T-cell (primary cell): ENCODE measurements around the gene EIF3I. TPM values are rescaled to one million over a fixed set of nuclear protein-coding genes. Genes with fewer than 3 reads are reported as not detected.
A peak's percentile ranks its signal among the peaks of the same experiment; 100 is the strongest.

ENCODE experiments used
- ATAC-seq, 4 experiments: fragments of 200-7000 bp in 3 of 4; fragments of 150-1000 bp in 1 of 4; cut with Tn5 transposase; replicated peaks in 1 of 4; 1 replicate in 3 of 4; 2 replicates in 1 of 4; pipeline ENCODE4 v1.10.0; 2021; ENCODE audit warnings: moderate library complexity in 3 of 4, mild to moderate bottlenecking in 2 of 4, moderate number of reproducible peaks in 1 of 4
- CTCF ChIA-PET, 2 donors: fragments of 300-600 bp; sonication (Branson Sonifier 250); formaldehyde crosslinking; loops; one replicate each; lab custom pipeline; 2022; ENCODE audit warnings: antibody characterized with exemption in 2 of 2; lab: Charles Lee
- POLR2A ChIA-PET, 2 donors: fragments of 300-600 bp; sonication (Branson Sonifier 250); formaldehyde crosslinking; loops; one replicate each; lab custom pipeline; 2022; ENCODE audit warnings: antibody characterized with exemption in 2 of 2; lab: Charles Lee
- DNase-seq, 35 experiments: peaks; one replicate each; pipeline versions ENCODE4 v3.0.0 to v3.0.0-alpha.2; 2013 to 2023
- H3K27ac ChIP-seq: one replicate; pipeline ENCODE4 v1.5.1; 2013; ENCODE audit warnings: low read length
- H3K27me3 ChIP-seq, 2 experiments: replicated peaks in 1 of 2; 1 replicate in 1 of 2; 2 replicates in 1 of 2; pipeline versions ENCODE4 v1.6.1 to v1.7.0; 2013; ENCODE audit warnings: low read length in 1 of 2, mixed read lengths in 1 of 2; ENCODE audit not compliant: control insufficient read depth in 2 of 2, insufficient read depth in 2 of 2; ENCODE audit errors: extremely low read depth in 1 of 2
- H3K36me3 ChIP-seq, 2 donors: 1 replicate in 1 of 2; 2 replicates in 1 of 2; pipeline versions ENCODE4 v1.6.1 to v1.7.0; 2013; ENCODE audit warnings: low read length in 1 of 2; ENCODE audit not compliant: control insufficient read depth in 2 of 2, insufficient read depth in 1 of 2; ENCODE audit errors: extremely low read depth in 1 of 2
- H3K4me1 ChIP-seq, 2 experiments: 1 replicate in 1 of 2; 2 replicates in 1 of 2; pipeline versions ENCODE4 v1.6.1 to v1.7.0; 2013; ENCODE audit warnings: low read length in 2 of 2, mixed read lengths in 1 of 2; ENCODE audit not compliant: insufficient read depth in 2 of 2, control insufficient read depth in 1 of 2; ENCODE audit errors: extremely low read depth in 1 of 2
- H3K4me3 ChIP-seq, 2 donors: 1 replicate in 1 of 2; 2 replicates in 1 of 2; pipeline versions ENCODE4 v1.5.1 to v1.7.0; 2013; ENCODE audit warnings: mild to moderate bottlenecking in 2 of 2, low read length in 1 of 2, moderate library complexity in 1 of 2; ENCODE audit not compliant: control insufficient read depth in 1 of 2; ENCODE audit errors: extremely low read depth in 1 of 2
- H3K9me3 ChIP-seq: 2 replicates; pipeline ENCODE4 v1.7.0; 2013
- H3K27ac Mint-ChIP-seq, 2 donors: one replicate each; pipeline ENCODE4 v1.8.0; 2020 to 2021; ENCODE audit warnings: mild to moderate bottlenecking in 2 of 2, mixed read lengths in 2 of 2
- H3K27me3 Mint-ChIP-seq, 2 donors: one replicate each; pipeline ENCODE4 v1.8.0; 2021 to 2022; ENCODE audit warnings: mixed read lengths in 2 of 2
- H3K36me3 Mint-ChIP-seq: one replicate; pipeline ENCODE4 v1.8.0; 2021; ENCODE audit warnings: mixed read lengths
- H3K4me1 Mint-ChIP-seq, 3 donors: one replicate each; pipeline ENCODE4 v1.8.0; 2020 to 2022; ENCODE audit warnings: mixed read lengths in 3 of 3, mild to moderate bottlenecking in 1 of 3
- H3K4me3 Mint-ChIP-seq, 3 donors: one replicate each; pipeline ENCODE4 v1.8.0; 2020 to 2022; ENCODE audit warnings: mild to moderate bottlenecking in 3 of 3, mixed read lengths in 3 of 3, moderate library complexity in 3 of 3
- H3K9me3 Mint-ChIP-seq, 3 donors: one replicate each; pipeline ENCODE4 v1.8.0; 2020 to 2022; ENCODE audit warnings: mixed read lengths in 3 of 3
- WGBS: methylation state at CpG from one replicate; pipeline ENCODE4 v1.1.5; 2013; ENCODE audit warnings: missing lambda C conversion rate; ENCODE audit not compliant: insufficient coverage; 5-methylcytosine and 5-hydroxymethylcytosine counted together
- total RNA-seq, 35 experiments: library from RNA in 6 of 35; stranded (reverse) in 6 of 35; fragments of 120-200 nt in 1 of 35; gene quantifications; one replicate each; pipeline versions ENCODE4 v1.2.1 to v1.2.4 and lab custom pipeline; 2013 to 2026

The EIF3I gene
- total RNA-seq, 5 donors from 2014 or later (not counting 1 experiment from before 2014, with no cell fraction given): 94.9 to 117 (median 98.4) TPM

DNA sequence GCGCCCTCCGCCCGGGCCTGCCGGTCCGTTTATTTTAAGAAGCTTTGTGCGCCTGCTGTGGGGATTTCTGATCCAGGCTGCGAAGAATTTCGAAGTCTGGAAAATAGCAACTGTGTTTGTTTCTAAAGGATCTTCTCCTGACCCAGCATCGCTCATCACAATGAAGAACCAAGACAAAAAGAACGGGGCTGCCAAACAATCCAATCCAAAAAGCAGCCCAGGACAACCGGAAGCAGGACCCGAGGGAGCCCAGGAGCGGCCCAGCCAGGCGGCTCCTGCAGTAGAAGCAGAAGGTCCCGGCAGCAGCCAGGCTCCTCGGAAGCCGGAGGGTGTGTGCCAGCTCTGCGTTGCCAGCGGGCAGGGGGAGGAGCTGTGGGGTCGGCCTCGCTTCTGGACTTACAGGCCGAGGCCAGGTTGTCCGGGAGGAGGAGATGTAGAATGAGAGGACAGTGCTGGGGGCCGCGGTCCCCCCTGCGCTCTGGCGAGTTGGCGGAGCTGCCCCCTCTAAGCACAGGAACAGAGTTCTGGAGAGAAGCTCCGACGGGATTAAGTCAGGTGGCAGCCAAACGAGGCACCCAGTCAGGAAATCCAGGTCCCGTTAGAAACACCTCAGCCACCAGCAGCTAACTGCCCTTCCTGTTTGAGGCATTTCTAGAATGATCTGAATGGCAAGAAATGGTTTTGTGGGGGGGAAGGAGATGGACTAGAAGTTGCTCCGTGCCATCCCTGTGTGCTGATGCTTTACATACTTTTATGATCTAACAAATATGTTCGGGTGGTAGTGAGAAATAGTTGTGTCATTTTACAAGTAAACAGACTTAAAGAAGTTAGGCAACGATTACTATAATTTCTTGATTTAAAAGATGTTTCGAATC, 41.8 kb upstream of the EIF3I start:
- H3K36me3 Mint-ChIP-seq: peaks cover 28% of the 10 kb centered on the region
- Histone ChIP-seq H3K27me3 (no peaks in the 10 kb centered on the region), H3K4me1 (peaks cover 7 to 39% of the 10 kb centered on the region in 2 experiments), H3K36me3 (peaks cover 8 to 28% of the 10 kb centered on the region in 2 donors), H3K4me3 (peak overlapping the region; percentile 86 to 91), H3K9me3 (no peaks in the 10 kb centered on the region), H3K27ac (peak overlapping the region; percentile 65)
- ChIA-PET CTCF (no interaction called here), POLR2A (interaction anchor here in 1 of 2 donors (0.6 kb wide), 1 partner anchor 209 kb away, joined by 3 read pairs; no protein-coding TSS in a partner anchor)
- no peaks in the 10 kb centered on the region for H3K27me3 Mint-ChIP-seq
- no peaks in the 10 kb centered on the region for H3K9me3 Mint-ChIP-seq
- H3K4me1 Mint-ChIP-seq: peaks cover 44 to 46% (median 45%) of the 10 kb centered on the region in 3 donors
- peak overlapping the region; percentile 58 to 80 for H3K27ac Mint-ChIP-seq
- H3K4me3 Mint-ChIP-seq: peak overlapping the region; percentile 87 to 93 (median 90)
- 1% methylated on average over 16 of the region's 36 CpGs for WGBS
- ATAC-seq: no peak
- peak in 11 of 35 experiments; percentile 2 to 43 (median 17) for DNase-seq

DNA sequence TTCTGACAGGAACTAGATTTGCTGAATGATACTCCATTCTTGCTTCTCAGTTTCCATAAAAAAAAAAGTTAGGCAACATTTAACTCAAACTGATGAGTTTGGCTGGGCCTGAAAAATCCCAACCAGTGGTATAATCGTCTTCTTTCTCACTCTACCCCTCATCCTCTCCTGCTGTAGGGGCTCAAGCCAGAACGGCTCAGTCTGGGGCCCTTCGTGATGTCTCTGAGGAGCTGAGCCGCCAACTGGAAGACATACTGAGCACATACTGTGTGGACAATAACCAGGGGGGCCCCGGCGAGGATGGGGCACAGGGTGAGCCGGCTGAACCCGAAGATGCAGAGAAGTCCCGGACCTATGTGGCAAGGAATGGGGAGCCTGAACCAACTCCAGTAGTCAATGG, 41.1 kb upstream of the EIF3I start:
- no peak for ATAC-seq
- DNase-seq: no peak
- Histone ChIP-seq H3K4me3 (peak overlapping the region; percentile 86 to 91), H3K9me3 (no peaks in the 10 kb centered on the region), H3K27me3 (no peaks in the 10 kb centered on the region), H3K27ac (peak overlapping the region; percentile 65), H3K36me3 (peaks cover 7 to 31% of the 10 kb centered on the region in 2 donors), H3K4me1 (peaks cover 7 to 39% of the 10 kb centered on the region in 2 experiments)
- Mint-ChIP-seq H3K9me3 (no peaks in the 10 kb centered on the region), H3K4me1 (peaks cover 47 to 48% (median 48%) of the 10 kb centered on the region in 3 donors), H3K36me3 (peaks cover 30% of the 10 kb centered on the region), H3K27me3 (no peaks in the 10 kb centered on the region), H3K4me3 (peak overlapping the region; percentile 87 to 93 (median 90)), H3K27ac (peak overlapping the region; percentile 58 to 63)
- WGBS: 89% methylated on average over 8 of the region's 9 CpGs
- POLR2A ChIA-PET: no interaction called here
- CTCF ChIA-PET: no interaction called here

DNA sequence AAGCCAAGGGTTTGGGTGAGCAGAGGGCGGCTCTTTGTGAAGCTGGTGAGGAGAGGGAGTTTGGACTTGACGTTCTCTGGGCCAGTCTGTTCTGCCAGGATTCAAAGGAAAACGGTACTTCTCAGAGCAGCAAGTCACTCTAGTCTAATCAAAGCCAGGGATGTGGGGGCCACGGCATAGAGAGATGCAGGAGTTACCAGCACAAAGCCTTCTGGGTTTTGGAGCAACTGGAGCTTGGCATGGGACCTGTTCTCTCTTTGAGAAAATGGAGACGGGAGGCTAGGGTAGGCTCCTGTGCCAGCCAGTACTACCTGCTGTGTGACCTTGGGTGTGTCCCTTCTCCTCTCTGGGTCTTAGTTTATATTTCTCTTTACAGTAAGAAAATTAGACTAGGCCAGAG, 40.6 kb upstream of the EIF3I start:
- Histone ChIP-seq H3K36me3 (peaks cover 7 to 36% of the 10 kb centered on the region in 2 donors), H3K27ac (no peak overlapping the region), H3K9me3 (no peaks in the 10 kb centered on the region), H3K27me3 (no peaks in the 10 kb centered on the region), H3K4me3 (no peak overlapping the region), H3K4me1 (peaks cover 7 to 39% of the 10 kb centered on the region in 2 experiments)
- DNase-seq (no peak), ATAC-seq (no peak)
- H3K9me3 Mint-ChIP-seq: no peaks in the 10 kb centered on the region
- H3K27ac Mint-ChIP-seq: peak overlapping the region; percentile 37 to 63
- peak overlapping the region; percentile 87 to 93 (median 90) for H3K4me3 Mint-ChIP-seq
- ChIA-PET POLR2A (no interaction called here), CTCF (interaction anchor here in 1 of 2 donors (1.1 kb wide), 1 partner anchor 70 kb away, joined by 6 read pairs; no protein-coding TSS in a partner anchor)
- H3K27me3 Mint-ChIP-seq: no peaks in the 10 kb centered on the region
- peaks cover 52 to 53% (median 53%) of the 10 kb centered on the region in 3 donors for H3K4me1 Mint-ChIP-seq
- H3K36me3 Mint-ChIP-seq: peaks cover 35% of the 10 kb centered on the region
- WGBS: 93% methylated on average over 3 of the region's 5 CpGs

DNA sequence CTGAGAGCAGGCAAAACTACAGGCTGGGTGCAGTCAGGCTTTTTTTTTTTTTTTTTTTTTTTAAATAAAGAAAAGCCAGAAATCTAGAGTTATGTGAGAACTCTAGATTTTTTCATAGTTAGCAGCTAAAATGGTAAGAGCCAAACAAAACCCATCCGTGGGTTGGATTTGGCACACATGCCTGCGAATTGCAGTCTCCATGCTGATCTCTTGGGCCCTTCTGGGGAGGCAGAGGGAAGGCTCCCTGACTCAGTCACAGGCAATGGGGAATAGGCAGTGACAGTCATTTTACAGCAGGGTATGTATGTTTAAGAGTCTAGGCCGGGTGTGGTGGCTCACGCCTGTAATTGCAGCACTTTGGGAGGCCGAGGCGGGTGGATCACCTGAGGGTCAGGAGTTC, 40.1 kb upstream of the EIF3I start:
- ATAC-seq (no peak), DNase-seq (no peak)
- H3K36me3 Mint-ChIP-seq: peaks cover 37% of the 10 kb centered on the region
- H3K27ac Mint-ChIP-seq: no peak overlapping the region
- H3K4me3 Mint-ChIP-seq: peak overlapping the region in 2 of 3 donors; percentile 29 to 90
- H3K27ac ChIP-seq: no peak overlapping the region
- POLR2A ChIA-PET: no interaction called here
- H3K4me1 Mint-ChIP-seq: peaks cover 53 to 54% (median 54%) of the 10 kb centered on the region in 3 donors
- no peaks in the 10 kb centered on the region for H3K9me3 ChIP-seq
- H3K4me1 ChIP-seq: peaks cover 7 to 39% of the 10 kb centered on the region in 2 experiments
- no peaks in the 10 kb centered on the region for H3K9me3 Mint-ChIP-seq
- H3K27me3 ChIP-seq: no peaks in the 10 kb centered on the region
- H3K4me3 ChIP-seq: no peak overlapping the region
- no peaks in the 10 kb centered on the region for H3K27me3 Mint-ChIP-seq
- CTCF ChIA-PET: interaction anchor here in 1 of 2 donors (0.7 to 1.1 kb wide), 2 partner anchors 59 to 70 kb away, joined by 5 to 6 read pairs; no protein-coding TSS in a partner anchor
- 84% methylated on average over 6 of the region's 6 CpGs for WGBS
- H3K36me3 ChIP-seq: peaks cover 7 to 40% of the 10 kb centered on the region in 2 donors

DNA sequence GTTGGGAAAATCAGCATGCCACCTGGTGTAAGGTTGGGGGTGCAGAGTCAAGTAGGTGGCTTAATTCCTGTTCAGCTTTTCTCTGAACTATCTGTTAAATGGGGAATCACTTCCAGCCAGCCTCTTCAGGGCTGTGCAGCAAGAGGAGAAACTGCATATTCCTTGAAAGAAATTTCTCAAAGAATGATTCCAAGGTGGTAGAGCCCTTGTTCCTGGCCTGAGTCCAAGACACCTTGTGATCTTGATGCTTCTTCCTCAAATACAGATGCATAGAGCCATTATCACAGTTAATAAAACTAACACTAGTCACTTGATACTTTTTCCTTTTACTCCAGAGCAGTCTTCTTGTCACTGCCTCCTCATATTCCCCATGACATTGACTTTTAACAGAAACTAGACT, 37.6 kb upstream of the EIF3I start:
- H3K27ac ChIP-seq: no peak overlapping the region
- peaks cover 56% of the 10 kb centered on the region for H3K36me3 Mint-ChIP-seq
- no peak overlapping the region for H3K4me3 ChIP-seq
- DNase-seq (no peak), ATAC-seq (no peak)
- ChIA-PET POLR2A (no interaction called here), CTCF (interaction anchor here in 1 of 2 donors (0.6 to 1.0 kb wide), 2 partner anchors 31 to 205 kb away, joined by 3 read pairs; no protein-coding TSS in a partner anchor)
- no peaks in the 10 kb centered on the region for H3K9me3 ChIP-seq
- H3K4me1 ChIP-seq: peaks cover 7 to 32% of the 10 kb centered on the region in 2 experiments
- no peaks in the 10 kb centered on the region for H3K27me3 Mint-ChIP-seq
- no peak overlapping the region for H3K4me3 Mint-ChIP-seq
- no peaks in the 10 kb centered on the region for H3K27me3 ChIP-seq
- H3K4me1 Mint-ChIP-seq: peaks cover 47 to 54% (median 50%) of the 10 kb centered on the region in 3 donors
- H3K27ac Mint-ChIP-seq: no peak overlapping the region
- H3K9me3 Mint-ChIP-seq: no peaks in the 10 kb centered on the region
- peaks cover 13 to 64% of the 10 kb centered on the region in 2 donors for H3K36me3 ChIP-seq

DNA sequence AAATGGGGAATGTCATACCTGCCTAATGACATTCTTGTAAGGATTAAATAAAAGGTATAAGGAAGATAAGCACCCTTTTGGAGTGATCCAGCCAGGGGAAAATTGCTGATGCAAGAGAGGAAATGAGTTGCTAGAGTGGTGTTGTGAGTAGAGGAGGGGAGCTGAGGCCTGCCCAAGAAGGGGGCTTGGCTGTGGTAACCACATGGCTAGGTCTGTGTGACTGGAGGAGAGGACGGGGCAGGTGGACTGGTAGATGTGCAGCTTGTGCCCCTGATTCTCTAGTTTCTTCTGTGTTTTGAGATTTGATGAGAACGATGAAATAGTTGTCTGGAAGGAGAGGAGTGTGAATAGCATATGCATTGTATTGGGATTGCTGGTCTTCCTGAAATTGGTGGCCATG, 36.1 kb upstream of the EIF3I start:
- Mint-ChIP-seq H3K4me1 (peaks cover 37 to 41% (median 39%) of the 10 kb centered on the region in 3 donors), H3K4me3 (no peak overlapping the region), H3K27me3 (no peaks in the 10 kb centered on the region), H3K36me3 (peaks cover 64% of the 10 kb centered on the region), H3K27ac (no peak overlapping the region), H3K9me3 (no peaks in the 10 kb centered on the region)
- no peaks in the 10 kb centered on the region for H3K9me3 ChIP-seq
- H3K4me1 ChIP-seq: peaks cover 4 to 21% of the 10 kb centered on the region in 2 experiments
- DNase-seq (no peak), ATAC-seq (no peak)
- POLR2A ChIA-PET: interaction anchor here in 1 of 2 donors (0.5 kb wide), 1 partner anchor 62 kb away, joined by 4 read pairs; no protein-coding TSS in a partner anchor
- 80% methylated on average over 2 of the region's 2 CpGs for WGBS
- CTCF ChIA-PET: interaction anchor here (0.6 to 0.7 kb wide), 2 partner anchors 104 to 120 kb away, joined by 3 read pairs; no protein-coding TSS in a partner anchor
- no peak overlapping the region for H3K4me3 ChIP-seq
- H3K27me3 ChIP-seq: no peaks in the 10 kb centered on the region
- peaks cover 21 to 76% of the 10 kb centered on the region in 2 donors for H3K36me3 ChIP-seq
- no peak overlapping the region for H3K27ac ChIP-seq
